Measurements from ENCODE around the gene BHMT2. TPM values are rescaled to one million over a fixed set of nuclear protein-coding genes. Genes with fewer than 3 reads are reported as not detected.

Gene BHMT2
- total and polyA plus RNA-seq, 2 experiments from 2014 or later = 1.7 to 1.9 TPM

- H3K4me3 ChIP-seq = no peak overlapping the region
- no peaks in the 10 kb centered on the region for H3K36me3 ChIP-seq (ENCODE audit: insufficient read depth)
- ATAC-seq = no peak
- Mint-ChIP-seq H3K4me1 (no peaks in the 10 kb centered on the region; the same call in 2 of the 3 replicates), H3K27ac (no peak overlapping the region), H3K9me3 (no peaks in the 10 kb centered on the region), H3K27me3 (ENCODE audit: insufficient read depth, low read depth, poor library complexity) (no peaks in the 10 kb centered on the region), H3K4me3 (no peak overlapping the region), H3K36me3 (ENCODE audit: low read depth) (no peaks in the 10 kb centered on the region)
- H4K20me1 ChIP-seq (replicated peaks; ENCODE audit: insufficient read depth) = no peaks in the 10 kb centered on the region
- H3K79me2 ChIP-seq (replicated peaks; ENCODE audit: insufficient read depth) = no peaks in the 10 kb centered on the region
- no peak overlapping the region for H3K27ac ChIP-seq (ENCODE audit: low read depth)
- H3K4me1 ChIP-seq (ENCODE audit: insufficient read depth) = no peaks in the 10 kb centered on the region
- H2AFZ ChIP-seq = no peak overlapping the region
- H3K9me2 ChIP-seq (ENCODE audit: insufficient read depth) = no peaks in the 10 kb centered on the region
- H3K4me2 ChIP-seq = no peak overlapping the region
- H3F3A ChIP-seq (replicated peaks; ENCODE audit: low read depth) = no peaks in the 10 kb centered on the region
- no peak for TF ChIP-seq ZNF331 (CRISPR knock-in tag; IDR thresholded peaks at IDR 0.05; ENCODE audit: low read depth)
- TF ChIP-seq CTCF (conservative IDR thresholded peaks at IDR 0.05; ENCODE audit: low read depth in 2 of 2) = no peak
- TF ChIP-seq STAT1 (IDR thresholded peaks at IDR 0.05; ENCODE audit: unreplicated experiment) = no peak
- no peak for TF ChIP-seq REST (IDR thresholded peaks at IDR 0.05; ENCODE audit: unreplicated experiment)
- no peak for TF ChIP-seq ZNF114 (CRISPR knock-in tag; IDR thresholded peaks at IDR 0.05)
- no peak for TF ChIP-seq ETS1 (IDR thresholded peaks at IDR 0.05)
- no peak for TF ChIP-seq JUNB (IDR thresholded peaks at IDR 0.05; ENCODE audit: unreplicated experiment)
- no peak for TF ChIP-seq CREB1 (CRISPR knock-in tag; IDR thresholded peaks at IDR 0.05; ENCODE audit: low read depth)
- no peak for DNase-seq (ENCODE audit: low spot score)
- peaks cover 1% of the 10 kb centered on the region; the same call in 1 of the 2 replicates for H3K27me3 ChIP-seq (ENCODE audit: insufficient read depth)
These were observed 49.9 kb downstream of the BHMT2 start for GRCh38 chr5:79119486-79119885.

- Histone ChIP-seq H3K36me3 (ENCODE audit: insufficient read depth) (no peaks in the 10 kb centered on the region), H4K20me1 (replicated peaks; ENCODE audit: insufficient read depth) (no peaks in the 10 kb centered on the region), H3K79me2 (replicated peaks; ENCODE audit: insufficient read depth) (no peaks in the 10 kb centered on the region), H3K27ac (ENCODE audit: low read depth) (no peak overlapping the region), H3K4me3 (no peak overlapping the region), H3F3A (replicated peaks; ENCODE audit: low read depth) (no peaks in the 10 kb centered on the region), H3K4me2 (no peak overlapping the region), H2AFZ (no peak overlapping the region), H3K4me1 (ENCODE audit: insufficient read depth) (no peaks in the 10 kb centered on the region), H3K27me3 (ENCODE audit: insufficient read depth) (no peaks in the 10 kb centered on the region), H3K9me2 (ENCODE audit: insufficient read depth) (no peaks in the 10 kb centered on the region)
- Mint-ChIP-seq H3K4me1 (no peaks in the 10 kb centered on the region; the same call in 2 of the 3 replicates), H3K27ac (no peak overlapping the region), H3K4me3 (no peak overlapping the region), H3K9me3 (no peaks in the 10 kb centered on the region), H3K36me3 (ENCODE audit: low read depth) (no peaks in the 10 kb centered on the region), H3K27me3 (ENCODE audit: insufficient read depth, low read depth, poor library complexity) (no peaks in the 10 kb centered on the region)
- no peak for ATAC-seq
- no peak for DNase-seq (ENCODE audit: low spot score)
- TF ChIP-seq STAT1 (IDR thresholded peaks at IDR 0.05; ENCODE audit: unreplicated experiment) = no peak
- TF ChIP-seq POLR2AphosphoS5 (IDR thresholded peaks at IDR 0.05; ENCODE audit: low read depth) = no peak
- no peak for TF ChIP-seq NANOG (IDR thresholded peaks at IDR 0.05; ENCODE audit: borderline replicate concordance)
- TF ChIP-seq EZH2 (IDR thresholded peaks at IDR 0.05; ENCODE audit: low read depth, unreplicated experiment) = no peak
These were observed 50.7 kb downstream of the BHMT2 start for GRCh38 chr5:79120221-79120620.
